Coronary artery (tissue), 2 donors: ENCODE data around the gene ZKSCAN4.

ENCODE experiments used
- DNase-seq: peaks from one replicate; pipeline ENCODE4 v3.0.0-alpha.2; 2017; ENCODE audit warnings: low spot score
- H3K27ac ChIP-seq, 2 donors: fragments of 200-600 bp; sonication (generic); one replicate each; pipeline ENCODE4 v1.5.1; 2016 to 2019
- H3K4me3 ChIP-seq: fragments of 200-600 bp; sonication (generic); 2 replicates; pipeline ENCODE4 v1.5.1; 2016; ENCODE audit warnings: mild to moderate bottlenecking, moderate library complexity
- TF ChIP-seq, protein P1 (sequence below): fragments of 200-600 bp; sonication (generic); IDR thresholded peaks from one replicate; pipeline ENCODE4 v1.5.1; 2019; ENCODE audit warnings: antibody characterized with exemption

The ZKSCAN4 gene

DNA sequence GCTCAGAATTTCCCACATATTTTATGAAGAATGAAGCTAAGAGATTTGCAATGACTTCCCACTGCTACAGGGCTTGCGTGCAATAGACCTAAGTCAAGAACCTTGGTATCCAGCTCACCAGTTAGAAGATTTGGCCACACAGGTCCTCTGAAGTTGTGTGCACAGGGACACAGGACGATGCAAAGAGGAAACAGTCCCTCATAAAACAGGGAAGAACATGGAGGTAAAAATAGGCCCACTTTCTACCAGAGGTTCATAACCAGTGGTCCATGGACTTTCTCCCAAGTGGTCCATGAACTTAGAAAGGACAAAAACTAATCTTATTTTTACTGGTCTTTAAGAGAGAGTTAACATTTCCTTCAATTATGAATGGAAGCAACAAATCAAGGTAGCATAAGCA, 1.3 kb downstream of the ZKSCAN4 start:
- peak overlapping the region; percentile 85 for H3K4me3 ChIP-seq
- TF ChIP-seq, protein P1, sequence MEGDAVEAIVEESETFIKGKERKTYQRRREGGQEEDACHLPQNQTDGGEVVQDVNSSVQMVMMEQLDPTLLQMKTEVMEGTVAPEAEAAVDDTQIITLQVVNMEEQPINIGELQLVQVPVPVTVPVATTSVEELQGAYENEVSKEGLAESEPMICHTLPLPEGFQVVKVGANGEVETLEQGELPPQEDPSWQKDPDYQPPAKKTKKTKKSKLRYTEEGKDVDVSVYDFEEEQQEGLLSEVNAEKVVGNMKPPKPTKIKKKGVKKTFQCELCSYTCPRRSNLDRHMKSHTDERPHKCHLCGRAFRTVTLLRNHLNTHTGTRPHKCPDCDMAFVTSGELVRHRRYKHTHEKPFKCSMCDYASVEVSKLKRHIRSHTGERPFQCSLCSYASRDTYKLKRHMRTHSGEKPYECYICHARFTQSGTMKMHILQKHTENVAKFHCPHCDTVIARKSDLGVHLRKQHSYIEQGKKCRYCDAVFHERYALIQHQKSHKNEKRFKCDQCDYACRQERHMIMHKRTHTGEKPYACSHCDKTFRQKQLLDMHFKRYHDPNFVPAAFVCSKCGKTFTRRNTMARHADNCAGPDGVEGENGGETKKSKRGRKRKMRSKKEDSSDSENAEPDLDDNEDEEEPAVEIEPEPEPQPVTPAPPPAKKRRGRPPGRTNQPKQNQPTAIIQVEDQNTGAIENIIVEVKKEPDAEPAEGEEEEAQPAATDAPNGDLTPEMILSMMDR: no peak

DNA sequence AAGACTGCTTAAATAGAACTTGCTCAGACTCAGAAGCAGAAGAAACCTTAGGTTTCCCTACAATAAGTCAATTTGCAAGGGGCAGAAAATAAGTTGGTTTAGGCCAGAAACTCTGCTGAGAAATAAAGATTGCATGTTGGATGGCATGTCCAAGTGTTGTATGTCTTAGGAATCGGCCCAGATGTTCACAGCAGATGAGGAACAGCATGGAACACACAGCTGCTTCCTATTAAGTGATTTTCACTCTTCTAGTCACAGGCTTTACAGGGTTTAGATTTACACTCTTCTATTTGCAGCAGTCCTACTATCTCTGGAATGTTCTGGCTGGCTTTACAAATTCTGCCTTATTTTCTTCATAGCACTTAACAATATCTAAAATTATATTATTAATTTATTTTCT, 3.2 kb downstream of the ZKSCAN4 start:
- DNase-seq: no peak
- TF ChIP-seq, protein P1: no peak
- no peak overlapping the region for H3K27ac ChIP-seq
- H3K4me3 ChIP-seq: no peak overlapping the region

More for the DNA sequence above, 1.3 kb downstream of the ZKSCAN4 start:
- H3K27ac ChIP-seq: no peak overlapping the region
- DNase-seq: no peak

DNA sequence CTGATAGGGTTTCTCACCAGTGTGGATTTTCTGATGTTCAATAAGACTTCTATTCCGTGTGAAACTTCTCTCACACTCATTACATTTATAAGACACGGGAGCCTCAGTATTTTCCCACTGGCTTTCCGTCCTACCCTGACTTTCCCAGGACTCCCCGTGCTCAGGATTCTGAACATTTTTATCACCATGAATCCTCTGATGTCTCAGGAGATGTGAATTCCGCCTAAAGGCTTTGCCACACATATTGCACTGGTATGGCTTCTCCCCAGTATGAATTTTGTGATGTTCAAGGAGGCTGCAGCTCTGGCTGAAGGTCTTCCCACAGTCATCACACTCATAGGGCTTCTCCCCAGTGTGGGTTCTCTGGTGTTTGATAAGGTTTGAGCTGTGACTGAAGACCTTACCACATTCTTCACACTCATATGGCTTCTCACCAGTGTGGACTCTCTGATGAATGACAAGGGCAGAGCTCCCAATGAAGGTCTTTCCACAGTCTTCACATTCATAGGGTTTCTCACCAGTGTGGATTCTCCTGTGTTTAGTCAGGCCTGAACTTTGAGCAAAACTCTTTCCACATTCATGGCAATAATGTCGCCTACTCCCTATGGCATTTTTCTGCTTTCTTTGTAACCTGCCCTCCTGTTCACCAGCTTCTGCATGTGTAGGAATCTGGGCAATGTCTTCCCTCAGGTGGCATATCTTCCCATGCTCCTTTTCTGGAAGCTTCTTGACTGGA, 6.7 kb downstream of the ZKSCAN4 start:
- no peak for DNase-seq
- H3K4me3 ChIP-seq: no peak overlapping the region
- no peak overlapping the region for H3K27ac ChIP-seq
- TF ChIP-seq, protein P1: no peak

DNA sequence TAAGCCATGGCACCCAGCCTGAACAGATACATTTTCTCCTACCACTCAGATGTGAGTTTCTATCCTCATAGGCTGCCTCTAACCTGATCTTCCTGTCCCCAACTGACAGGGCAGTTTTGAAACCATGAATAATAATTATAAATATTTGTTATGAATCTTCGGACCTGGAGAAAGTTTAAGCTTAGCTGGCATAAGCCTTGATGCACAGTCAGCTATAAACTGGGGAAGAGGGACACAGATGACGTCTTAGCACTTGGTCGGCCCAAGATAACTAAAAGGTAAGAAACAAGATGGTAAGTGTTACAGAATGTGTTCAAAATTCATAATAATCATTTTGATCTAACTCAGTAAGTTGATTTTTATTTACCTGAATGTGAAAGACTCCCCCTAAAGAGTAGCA, 8.1 kb downstream of the ZKSCAN4 start:
- DNase-seq: no peak
- Histone ChIP-seq H3K27ac (no peak overlapping the region), H3K4me3 (no peak overlapping the region)
- TF ChIP-seq, protein P1: no peak

DNA sequence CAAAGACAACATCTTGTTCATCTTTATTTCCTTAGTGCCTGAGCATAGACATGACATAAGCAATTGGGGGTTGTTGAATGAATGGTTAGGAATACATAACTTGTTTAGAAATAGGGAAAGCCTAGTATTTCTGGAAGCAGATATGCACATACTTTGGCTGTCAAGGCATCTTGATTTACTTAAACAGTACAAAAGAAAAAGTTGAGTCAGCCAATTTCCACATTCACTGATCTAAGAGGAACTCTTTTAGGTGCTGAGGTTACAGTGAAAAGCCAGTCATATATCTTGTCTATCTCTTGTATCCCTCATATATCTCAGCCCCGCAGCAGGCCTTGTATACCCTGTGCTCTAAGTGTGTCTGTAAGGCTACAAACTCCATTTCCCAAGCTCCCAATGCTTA, 11.6 kb downstream of the ZKSCAN4 start:
- Histone ChIP-seq H3K27ac (no peak overlapping the region), H3K4me3 (no peak overlapping the region)
- TF ChIP-seq, protein P1: no peak
- DNase-seq: no peak

DNA sequence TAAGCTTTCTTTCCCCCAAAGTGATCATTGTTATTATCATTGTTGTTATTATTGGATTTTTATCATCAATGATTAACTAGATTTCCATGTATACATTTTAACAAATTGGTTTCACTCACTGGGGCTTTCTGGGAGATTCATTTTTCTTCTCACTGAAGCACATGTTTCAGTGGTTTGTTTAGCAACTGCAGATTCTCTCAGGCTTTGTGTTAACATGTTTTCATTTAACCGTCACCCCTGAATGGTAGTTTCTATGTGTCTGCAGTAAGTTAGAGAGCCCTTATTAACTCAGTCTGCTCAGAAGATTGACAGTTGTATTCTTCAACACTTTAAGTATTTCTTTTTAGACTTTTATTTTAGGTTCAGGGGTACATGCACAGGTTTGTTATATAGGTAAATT, 12.4 kb downstream of the ZKSCAN4 start:
- Histone ChIP-seq H3K27ac (no peak overlapping the region), H3K4me3 (no peak overlapping the region)
- no peak for DNase-seq
- TF ChIP-seq, protein P1: no peak

DNA sequence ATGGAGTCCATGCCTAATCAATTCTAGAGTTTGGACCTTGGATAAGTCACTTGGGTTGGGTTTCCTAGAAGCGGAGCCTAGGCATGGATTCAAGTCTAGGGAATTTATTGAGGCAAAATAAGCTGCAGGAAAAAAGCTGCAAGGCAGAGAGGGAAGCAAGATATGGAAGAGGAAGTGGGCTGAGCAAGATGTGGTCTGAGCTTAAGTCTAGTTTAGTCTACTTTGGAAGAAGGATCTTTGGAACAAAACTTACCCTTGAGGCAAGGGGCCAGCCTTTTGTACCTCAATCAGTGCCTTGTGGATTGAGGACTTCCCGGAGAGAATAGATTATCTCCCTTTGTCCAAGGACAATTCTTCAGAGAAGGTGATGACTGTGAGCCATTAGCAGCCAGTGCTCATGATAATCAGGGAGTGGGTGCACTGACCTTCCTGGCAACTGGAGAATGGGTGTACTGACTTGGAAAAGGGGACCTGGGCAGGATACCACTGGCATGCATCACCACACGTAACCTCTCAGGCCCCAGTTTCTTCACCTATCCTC, 16.1 kb downstream of the ZKSCAN4 start:
- DNase-seq: no peak
- TF ChIP-seq, protein P1: no peak
- Histone ChIP-seq H3K27ac (no peak overlapping the region), H3K4me3 (no peak overlapping the region)
